ENCODE measurements around the gene NKD1.

Gene NKD1

DNA sequence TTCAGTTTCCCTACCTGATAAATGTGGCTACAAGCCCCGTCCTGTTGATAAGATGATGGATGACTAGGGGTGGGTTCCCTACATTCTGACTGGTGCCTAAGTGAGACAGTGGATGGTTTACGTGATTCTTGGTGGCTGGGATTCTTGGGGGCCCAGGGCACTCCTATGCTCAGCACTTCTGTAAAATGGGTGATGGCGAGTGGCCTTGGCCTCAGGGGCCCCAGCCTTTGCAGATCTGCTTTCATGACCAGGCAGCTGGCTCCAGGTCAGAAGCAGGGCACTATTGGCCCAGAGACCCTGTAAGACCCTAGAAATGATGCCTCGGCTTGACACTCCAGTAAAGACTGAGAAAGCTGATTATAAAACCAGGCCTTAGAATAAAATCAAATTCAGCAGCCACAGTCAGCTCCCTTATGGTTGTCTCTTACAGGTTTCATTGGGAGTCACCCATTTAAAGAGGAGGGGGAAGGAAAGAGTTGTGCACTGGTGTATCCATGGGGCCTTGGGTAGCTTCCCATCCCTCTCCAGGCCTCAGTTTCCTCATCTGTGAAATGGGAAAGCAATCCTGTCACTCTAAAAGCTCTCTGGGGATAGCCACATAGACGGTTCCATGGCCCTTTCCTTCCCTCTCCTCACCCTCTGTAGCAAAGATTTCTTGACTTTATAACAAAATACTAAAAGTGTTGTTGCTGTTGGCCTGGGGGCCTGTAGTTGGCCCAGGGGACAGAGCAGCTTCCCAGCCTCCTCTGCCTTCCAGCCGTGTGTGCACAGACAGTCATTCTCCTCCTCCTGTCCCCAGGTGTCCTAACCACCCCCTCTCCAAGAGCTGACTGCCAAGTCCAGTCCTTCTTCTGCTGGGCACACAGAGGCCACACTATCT is 131.7 kb downstream of the NKD1 start:
- no peak overlapping the region for H3K4me3 ChIP-seq
- H3K9me3 ChIP-seq: no peaks in the 10 kb centered on the region
- H3K36me3 ChIP-seq (replicated peaks): no peaks in the 10 kb centered on the region
- no peaks in the 10 kb centered on the region for H3K4me1 ChIP-seq
- DNase-seq (ENCODE audit: low spot score in 2 of 2): no peak
- in situ Hi-C loops (cut with MboI; ENCODE audit: low sequenced_read_pairs): no loop called here
- no peaks in the 10 kb centered on the region for H3K27me3 ChIP-seq (ENCODE audit: low read depth)

GRCh38 chr16:50680556-50680893 is 132.3 kb downstream of the NKD1 start:
- Histone ChIP-seq H3K4me3 (no peak overlapping the region), H3K27me3 (ENCODE audit: low read depth) (no peaks in the 10 kb centered on the region), H3K36me3 (replicated peaks) (no peaks in the 10 kb centered on the region), H3K9me3 (no peaks in the 10 kb centered on the region), H3K4me1 (no peaks in the 10 kb centered on the region)
- no peak for DNase-seq (ENCODE audit: low spot score in 2 of 2)
- in situ Hi-C loops (cut with MboI; ENCODE audit: low sequenced_read_pairs): no loop called here

GRCh38 chr16:50681021-50681885 is 133.1 kb downstream of the NKD1 start, which contains the start of gene SNX20:
SNX20 (minus strand) TSS chr16:50681312; CDS start chr16:50677526, 3,786 bp downstream.
- in situ Hi-C loops (cut with MboI; ENCODE audit: low sequenced_read_pairs): no loop called here
- no peak within 1 kb of the TSS for H3K4me3 ChIP-seq
- H3K9me3 ChIP-seq: no peaks in the 10 kb centered on the region
- H3K36me3 ChIP-seq (replicated peaks): no peaks in the 10 kb centered on the region
- H3K4me1 ChIP-seq: no peaks in the 10 kb centered on the region
- DNase-seq (ENCODE audit: low spot score in 2 of 2): no peak
- no peaks in the 10 kb centered on the region for H3K27me3 ChIP-seq (ENCODE audit: low read depth)

GRCh38 chr16:50683689-50684374 is 135.6 kb downstream of the NKD1 start:
- DNase-seq (ENCODE audit: low spot score in 2 of 2): no peak
- no peaks in the 10 kb centered on the region for H3K9me3 ChIP-seq
- in situ Hi-C loops (cut with MboI; ENCODE audit: low sequenced_read_pairs): no loop called here
- H3K36me3 ChIP-seq (replicated peaks): no peaks in the 10 kb centered on the region
- H3K4me1 ChIP-seq: no peaks in the 10 kb centered on the region
- no peak overlapping the region for H3K4me3 ChIP-seq
- 0 out of 2 replicates have a peak, but pooled peaks cover 3% of the 10 kb centered on the region for H3K27me3 ChIP-seq (ENCODE audit: low read depth)

GRCh38 chr16:50684823-50685461 is 136.7 kb downstream of the NKD1 start:
- 0 out of 2 replicates have a peak, but pooled peaks cover 3% of the 10 kb centered on the region for H3K27me3 ChIP-seq (ENCODE audit: low read depth)
- no peaks in the 10 kb centered on the region for H3K4me1 ChIP-seq
- H3K9me3 ChIP-seq: no peaks in the 10 kb centered on the region
- no peak for DNase-seq (ENCODE audit: low spot score in 2 of 2)
- in situ Hi-C loops (cut with MboI; ENCODE audit: low sequenced_read_pairs): no loop called here
- H3K36me3 ChIP-seq (replicated peaks): no peaks in the 10 kb centered on the region
- no peak overlapping the region for H3K4me3 ChIP-seq

GRCh38 chr16:50685462-50686063 is 137.4 kb downstream of the NKD1 start:
- Histone ChIP-seq H3K36me3 (replicated peaks) (no peaks in the 10 kb centered on the region), H3K9me3 (no peaks in the 10 kb centered on the region), H3K4me1 (no peaks in the 10 kb centered on the region), H3K27me3 (ENCODE audit: low read depth) (0 out of 2 replicates have a peak, but pooled peaks cover 3% of the 10 kb centered on the region), H3K4me3 (no peak overlapping the region)
- no peak for DNase-seq (ENCODE audit: low spot score in 2 of 2)
- in situ Hi-C loops (cut with MboI; ENCODE audit: low sequenced_read_pairs): no loop called here

DNA sequence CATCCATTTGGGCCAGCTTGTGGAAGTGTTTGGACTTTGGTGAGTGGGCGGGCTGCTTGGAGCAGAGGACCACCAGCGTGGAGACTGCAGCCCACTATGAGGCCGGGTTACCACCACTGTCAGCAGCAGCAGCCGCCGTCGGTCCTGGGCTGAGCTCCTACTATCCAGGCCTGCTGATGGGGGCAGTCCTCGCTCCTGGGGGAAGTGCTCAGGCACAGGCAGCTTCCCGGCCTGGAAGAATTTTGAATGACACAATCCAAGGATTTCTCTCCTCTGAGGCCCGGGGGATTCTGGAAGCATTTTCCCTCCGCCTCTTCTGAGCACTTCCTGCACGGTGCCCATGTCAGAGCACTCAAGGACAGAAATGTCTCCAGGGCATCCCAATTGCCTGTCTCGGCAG is 139.9 kb downstream of the NKD1 start:
- H3K27me3 ChIP-seq (ENCODE audit: low read depth): 0 out of 2 replicates have a peak, but pooled peaks cover 3% of the 10 kb centered on the region
- no peaks in the 10 kb centered on the region for H3K36me3 ChIP-seq (replicated peaks)
- H3K4me1 ChIP-seq: no peaks in the 10 kb centered on the region
- no peak overlapping the region for H3K4me3 ChIP-seq
- no peaks in the 10 kb centered on the region for H3K9me3 ChIP-seq
- in situ Hi-C loops (cut with MboI; ENCODE audit: low sequenced_read_pairs): no loop called here
- no peak for DNase-seq (ENCODE audit: low spot score in 2 of 2)

DNA sequence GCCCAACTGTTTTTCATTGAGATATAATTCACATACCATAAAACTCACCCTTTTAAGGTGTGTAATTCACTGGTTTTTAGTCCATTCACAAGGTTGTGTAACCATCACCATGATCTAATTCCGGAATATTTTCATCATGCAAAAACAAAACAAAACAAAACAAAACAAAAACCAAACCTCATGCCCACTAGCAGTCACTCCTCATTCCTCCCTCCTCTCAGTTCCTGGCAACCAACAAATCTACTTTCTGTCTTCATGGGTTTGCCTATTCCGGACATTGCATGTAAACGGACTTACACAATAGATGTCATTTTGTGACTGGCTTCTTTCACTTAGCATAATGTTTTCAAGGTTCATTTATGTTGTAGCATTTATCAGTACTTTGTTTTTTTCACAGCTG is 140.7 kb downstream of the NKD1 start:
- DNase-seq (ENCODE audit: low spot score in 2 of 2): no peak
- H3K4me1 ChIP-seq: no peaks in the 10 kb centered on the region
- in situ Hi-C loops (cut with MboI; ENCODE audit: low sequenced_read_pairs): no loop called here

GRCh38 chr16:50690177-50690576 is 142.0 kb downstream of the NKD1 start:
- no peaks in the 10 kb centered on the region for H3K4me1 ChIP-seq
- in situ Hi-C loops (cut with MboI; ENCODE audit: low sequenced_read_pairs): no loop called here

More for the DNA sequence above, 140.7 kb downstream of the NKD1 start:
- Histone ChIP-seq H3K36me3 (replicated peaks) (no peaks in the 10 kb centered on the region), H3K9me3 (no peaks in the 10 kb centered on the region), H3K27me3 (ENCODE audit: low read depth) (0 out of 2 replicates have a peak, but pooled peaks cover 3% of the 10 kb centered on the region), H3K4me3 (no peak overlapping the region)

DNA sequence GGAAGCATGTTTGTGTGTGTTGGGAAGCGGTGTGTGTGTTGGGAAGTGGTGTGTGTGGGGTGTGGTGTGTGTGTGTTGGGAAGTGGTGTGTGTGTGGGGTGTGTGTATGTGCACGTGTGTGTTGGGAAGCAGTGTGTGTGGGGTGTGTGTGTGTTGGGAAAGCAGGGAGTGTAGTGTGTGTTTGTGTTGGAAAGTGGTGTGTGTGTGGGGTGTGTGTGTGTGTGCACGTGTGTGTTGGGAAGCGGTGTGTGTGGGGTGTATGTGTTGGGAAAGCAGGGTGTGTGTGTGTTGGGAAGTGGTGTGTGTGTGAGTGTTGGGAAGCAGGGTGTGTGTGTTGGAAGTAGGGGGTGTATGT is 144.4 kb downstream of the NKD1 start:
- Histone ChIP-seq H3K4me3 (no peak overlapping the region), H3K4me1 (no peaks in the 10 kb centered on the region), H3K27me3 (ENCODE audit: low read depth) (0 out of 2 replicates have a peak, but pooled peaks cover 3% of the 10 kb centered on the region), H3K9me3 (no peaks in the 10 kb centered on the region), H3K36me3 (replicated peaks) (no peaks in the 10 kb centered on the region)
- no peak for DNase-seq (ENCODE audit: low spot score in 2 of 2)
- in situ Hi-C loops (cut with MboI; ENCODE audit: low sequenced_read_pairs): no loop called here

More at GRCh38 chr16:50690177-50690576, 142.0 kb downstream of the NKD1 start:
- no peaks in the 10 kb centered on the region for H3K9me3 ChIP-seq
- H3K27me3 ChIP-seq (ENCODE audit: low read depth): 0 out of 2 replicates have a peak, but pooled peaks cover 3% of the 10 kb centered on the region
- H3K4me3 ChIP-seq: no peak overlapping the region
- no peaks in the 10 kb centered on the region for H3K36me3 ChIP-seq (replicated peaks)
- DNase-seq (ENCODE audit: low spot score in 2 of 2): no peak

GRCh38 chr16:50692999-50693781 is 145.0 kb downstream of the NKD1 start, which contains the start of gene NOD2:
NOD2 (plus strand) TSS chr16:50693606; CDS start chr16:50699496, 5,890 bp downstream.
- no peaks in the 10 kb centered on the region for H3K36me3 ChIP-seq (replicated peaks)
- DNase-seq (ENCODE audit: low spot score in 2 of 2): peak; percentile 8 to 54
- peak within 1 kb of the TSS; percentile 33 for H3K4me3 ChIP-seq
- H3K9me3 ChIP-seq: no peaks in the 10 kb centered on the region
- in situ Hi-C loops (cut with MboI; ENCODE audit: low sequenced_read_pairs): no loop called here
- 0 out of 2 replicates have a peak, but pooled peaks cover 3% of the 10 kb centered on the region for H3K27me3 ChIP-seq (ENCODE audit: low read depth)
- H3K4me1 ChIP-seq: no peaks in the 10 kb centered on the region

DNA sequence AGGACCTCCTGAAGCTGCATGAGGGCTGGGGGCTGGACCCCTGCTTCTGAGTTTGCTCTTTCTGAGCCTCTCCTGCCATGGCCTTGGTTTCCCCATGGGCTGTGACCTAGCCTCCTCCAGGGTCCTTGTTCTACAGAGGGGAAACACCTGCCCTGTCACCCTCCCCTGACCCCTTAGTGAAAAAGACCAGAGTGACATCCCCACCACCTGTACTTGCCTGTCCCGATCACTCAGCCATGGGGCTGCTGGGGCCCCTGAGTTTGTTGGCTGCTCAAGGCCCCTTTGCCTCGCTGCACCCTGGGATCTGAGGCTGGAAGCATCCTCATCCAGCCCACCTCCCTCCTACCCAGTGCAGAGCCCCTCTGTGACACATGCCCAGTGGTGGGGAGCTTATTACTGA is 146.0 kb downstream of the NKD1 start:
- DNase-seq (ENCODE audit: low spot score in 2 of 2): no peak
- in situ Hi-C loops (cut with MboI; ENCODE audit: low sequenced_read_pairs): no loop called here
- Histone ChIP-seq H3K4me1 (no peaks in the 10 kb centered on the region), H3K36me3 (replicated peaks) (no peaks in the 10 kb centered on the region), H3K9me3 (no peaks in the 10 kb centered on the region), H3K27me3 (ENCODE audit: low read depth) (no peaks in the 10 kb centered on the region), H3K4me3 (no peak overlapping the region)

All from HAP-1 (cell line).